Thyroid gland (tissue), 4 donors: Measurements from ENCODE around the gene RPS14.

Source experiments
- POLR2A ChIP-seq, 2 donors: fragments of 450-650 bp; IDR thresholded peaks; one replicate each; pipeline ENCODE4 v1.6.1; 2017; ENCODE audit warnings: antibody characterized with exemption in 2 of 2, mild to moderate bottlenecking in 2 of 2, moderate library complexity in 1 of 2
- TF ChIP-seq, protein P1 (sequence below), 6 experiments: fragments of 200-600 bp in 3 of 6; fragments of 450-650 bp in 3 of 6; sonication (generic) in 3 of 6; IDR thresholded peaks; one replicate each; pipeline ENCODE4 v1.5.1; 2016 to 2019; ENCODE audit warnings: antibody characterized with exemption in 6 of 6, mild to moderate bottlenecking in 2 of 6, inconsistent platforms in 1 of 6, moderate library complexity in 1 of 6

DNA sequence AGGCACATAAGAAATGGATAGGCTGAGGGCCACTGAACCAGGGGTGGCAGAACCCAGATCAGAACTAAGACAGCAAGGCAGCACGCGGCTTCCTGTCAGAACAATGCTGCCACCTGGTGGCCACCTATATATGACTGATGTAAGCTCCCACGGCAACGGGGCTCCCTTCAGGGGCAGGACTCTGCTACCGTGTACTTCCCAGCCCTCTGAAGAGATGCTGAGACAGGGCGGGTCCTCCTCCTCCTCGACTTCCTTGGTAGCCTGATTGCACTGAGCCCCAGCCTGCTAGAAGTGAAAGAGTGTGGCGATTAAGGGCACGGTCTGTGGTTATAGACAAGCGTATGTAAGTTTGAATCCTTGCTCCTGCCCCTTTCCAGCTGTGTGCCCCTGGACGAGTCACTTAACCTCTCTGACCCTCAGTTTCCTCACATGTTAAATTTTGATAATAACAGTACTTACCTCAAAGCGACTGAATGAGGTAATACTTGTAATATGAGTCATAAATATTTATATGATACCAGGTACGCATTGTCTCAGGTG, 13.3 kb downstream of the RPS14 start:
- TF ChIP-seq, protein P1, sequence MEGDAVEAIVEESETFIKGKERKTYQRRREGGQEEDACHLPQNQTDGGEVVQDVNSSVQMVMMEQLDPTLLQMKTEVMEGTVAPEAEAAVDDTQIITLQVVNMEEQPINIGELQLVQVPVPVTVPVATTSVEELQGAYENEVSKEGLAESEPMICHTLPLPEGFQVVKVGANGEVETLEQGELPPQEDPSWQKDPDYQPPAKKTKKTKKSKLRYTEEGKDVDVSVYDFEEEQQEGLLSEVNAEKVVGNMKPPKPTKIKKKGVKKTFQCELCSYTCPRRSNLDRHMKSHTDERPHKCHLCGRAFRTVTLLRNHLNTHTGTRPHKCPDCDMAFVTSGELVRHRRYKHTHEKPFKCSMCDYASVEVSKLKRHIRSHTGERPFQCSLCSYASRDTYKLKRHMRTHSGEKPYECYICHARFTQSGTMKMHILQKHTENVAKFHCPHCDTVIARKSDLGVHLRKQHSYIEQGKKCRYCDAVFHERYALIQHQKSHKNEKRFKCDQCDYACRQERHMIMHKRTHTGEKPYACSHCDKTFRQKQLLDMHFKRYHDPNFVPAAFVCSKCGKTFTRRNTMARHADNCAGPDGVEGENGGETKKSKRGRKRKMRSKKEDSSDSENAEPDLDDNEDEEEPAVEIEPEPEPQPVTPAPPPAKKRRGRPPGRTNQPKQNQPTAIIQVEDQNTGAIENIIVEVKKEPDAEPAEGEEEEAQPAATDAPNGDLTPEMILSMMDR (IDR thresholded peaks at IDR 0.05): peak; percentile 53 to 85 (median 74)
- no peak for TF ChIP-seq POLR2A (IDR thresholded peaks at IDR 0.05)
